Natural killer cell treated with Interleukin-12 subunit alpha and Interleukin-12 subunit beta and Interleukin-15 and Interleukin-18, amount 100 ng/mL, for 72 hours (primary cell): ENCODE results near the gene NID2. TPM values are rescaled to one million over a fixed set of nuclear protein-coding genes. Genes with fewer than 3 reads are reported as not detected.

Source experiments
- ATAC-seq, 2 donors: fragments of 150-1000 bp; cut with Tn5 transposase in 1 of 2; sonication (Bioruptor Pico), chemical (Tn5 transposase) in 1 of 2; 2 replicates each; pipeline ENCODE4 v1.10.0; 2021
- DNase-seq: peaks from one replicate; pipeline ENCODE4 v3.0.0; 2022; ENCODE audit warnings: low spot score
- H3K27ac Mint-ChIP-seq, 2 donors: 1 replicate in 1 of 2; 2 replicates in 1 of 2; pipeline ENCODE4 v1.8.0; 2022; ENCODE audit warnings: mixed read lengths in 2 of 2, mild to moderate bottlenecking in 1 of 2, moderate library complexity in 1 of 2
- H3K27me3 Mint-ChIP-seq, 2 donors: 1 replicate in 1 of 2; 2 replicates in 1 of 2; pipeline ENCODE4 v1.8.0; 2022; ENCODE audit warnings: mixed read lengths in 2 of 2
- H3K36me3 Mint-ChIP-seq: one replicate; pipeline ENCODE4 v1.8.0; 2022; ENCODE audit warnings: mixed read lengths
- H3K4me1 Mint-ChIP-seq, 2 donors: 1 replicate in 1 of 2; 2 replicates in 1 of 2; pipeline ENCODE4 v1.8.0; 2022; ENCODE audit warnings: low read depth in 2 of 2, mixed read lengths in 2 of 2, mild to moderate bottlenecking in 1 of 2
- H3K4me3 Mint-ChIP-seq: one replicate; pipeline ENCODE4 v1.8.0; 2022; ENCODE audit warnings: mixed read lengths
- H3K9me3 Mint-ChIP-seq: 2 replicates; pipeline ENCODE4 v1.8.0; 2022; ENCODE audit warnings: mixed read lengths
- total RNA-seq, 2 donors: library from RNA; stranded (reverse); gene quantifications; one replicate each; pipeline ENCODE4 v1.2.3, GENCODE V29; 2022

NID2 gene
- total RNA-seq, 2 donors from 2014 or later: 6.8 to 8.7 TPM

DNA sequence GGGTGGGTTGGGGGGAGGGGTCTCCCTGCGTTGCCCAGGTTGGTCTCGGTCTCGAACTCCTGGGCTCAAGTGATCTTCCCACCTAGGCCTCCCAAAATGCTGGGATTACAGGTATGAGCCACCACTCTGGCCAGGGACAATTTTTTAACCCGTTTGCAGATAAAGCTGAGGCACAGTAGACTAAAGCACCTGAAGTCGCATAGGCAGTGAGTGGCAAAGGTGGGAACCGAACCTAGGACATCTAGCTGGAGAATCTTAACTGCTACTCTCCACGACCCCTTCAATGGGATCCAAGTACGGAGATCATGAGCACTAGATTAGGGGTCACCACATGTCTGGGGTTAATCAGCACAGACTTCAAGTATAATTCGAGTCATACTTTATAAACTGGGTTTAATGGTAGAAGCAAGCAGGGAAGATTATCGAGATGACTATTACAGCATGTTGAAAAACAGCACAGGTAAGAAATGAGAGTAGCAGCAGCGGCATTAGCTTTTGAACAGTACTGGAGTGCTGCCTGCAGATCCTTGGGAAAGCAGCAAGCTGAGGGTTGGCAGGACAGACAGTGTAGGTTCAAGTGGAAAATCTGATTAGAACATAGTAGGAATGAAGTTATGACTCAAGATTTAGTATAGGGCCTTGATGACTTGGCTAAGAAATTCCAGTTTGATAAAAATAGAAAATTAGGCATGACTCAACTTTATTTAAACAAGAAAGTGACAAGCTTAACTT lies 23.9 kb downstream of the NID2 start:
- ATAC-seq (no peak), DNase-seq (no peak)
- Mint-ChIP-seq H3K36me3 (no peaks in the 10 kb centered on the region), H3K27me3 (peaks cover 0 to 3% of the 10 kb centered on the region in 2 donors), H3K9me3 (no peaks in the 10 kb centered on the region), H3K4me1 (peaks cover 0 to 10% of the 10 kb centered on the region in 2 donors), H3K4me3 (no peak overlapping the region), H3K27ac (no peak overlapping the region)

DNA sequence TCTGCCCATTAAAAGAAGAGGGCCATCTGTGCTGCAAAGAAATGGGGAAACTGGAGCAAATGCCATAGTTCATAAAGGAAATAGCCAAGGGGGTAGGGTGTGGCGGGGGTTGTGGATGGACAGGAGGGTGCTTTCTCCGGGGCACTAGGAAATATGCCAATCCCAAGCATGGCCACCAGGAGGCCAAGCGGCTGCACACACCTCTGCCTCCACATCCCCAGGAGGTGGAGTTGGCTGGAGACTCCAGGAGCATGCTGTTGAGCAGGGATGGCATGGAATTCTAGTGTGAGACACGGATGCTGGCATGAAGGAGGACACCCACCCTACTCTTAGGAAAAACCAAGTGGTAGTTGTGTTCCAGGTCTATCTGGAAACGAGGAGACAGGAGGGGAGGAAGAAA lies 25.2 kb downstream of the NID2 start:
- Mint-ChIP-seq H3K4me3 (no peak overlapping the region), H3K4me1 (peaks cover 0 to 10% of the 10 kb centered on the region in 2 donors), H3K9me3 (no peaks in the 10 kb centered on the region), H3K27ac (peak overlapping the region in 1 of 2 donors; percentile 75), H3K36me3 (no peaks in the 10 kb centered on the region), H3K27me3 (peaks cover 0 to 5% of the 10 kb centered on the region in 2 donors)
- ATAC-seq: peak; percentile 52 to 70
- no peak for DNase-seq

DNA sequence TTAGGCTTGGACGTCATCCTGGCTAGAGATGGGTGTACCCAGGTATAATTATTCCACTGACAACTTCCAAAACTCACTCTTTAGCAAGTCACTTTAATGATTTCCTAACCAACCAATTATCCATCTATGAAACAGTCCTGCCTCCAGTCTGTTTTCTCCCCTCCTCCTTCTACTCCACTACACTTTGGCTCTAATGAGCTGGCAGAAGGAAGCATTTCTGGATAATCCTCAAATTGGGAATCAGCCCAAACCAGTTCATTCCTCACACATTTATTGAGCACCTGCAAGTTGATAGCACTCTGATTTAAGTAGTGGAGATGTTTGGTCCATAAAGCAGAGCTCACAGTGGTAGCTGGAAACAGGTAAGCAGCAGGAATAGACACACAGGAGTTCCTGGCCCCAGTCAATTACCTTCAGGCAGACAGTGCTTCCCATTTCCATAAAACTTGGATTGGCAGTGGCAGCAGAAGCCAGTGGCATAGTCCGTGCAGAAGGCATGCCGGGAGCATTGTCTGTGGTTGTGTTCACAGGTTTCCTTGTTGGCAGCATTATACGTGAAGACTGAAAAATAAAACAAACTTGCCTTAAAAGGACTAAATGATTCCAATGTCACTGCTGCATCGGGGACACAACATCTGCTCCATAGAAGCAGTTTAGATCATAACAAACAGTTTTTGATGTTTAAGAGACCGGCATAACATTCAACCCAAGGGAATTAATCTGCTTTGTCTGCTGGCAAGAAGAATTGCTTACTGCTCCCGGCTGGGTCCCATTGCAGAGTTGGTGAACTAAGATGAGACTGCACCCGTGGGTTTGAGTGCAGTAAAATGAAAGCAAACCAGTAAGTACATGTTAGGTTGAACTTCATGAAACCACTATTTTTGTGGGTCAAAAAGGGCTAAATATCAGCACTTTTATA lies 26.2 kb downstream of the NID2 start:
- Mint-ChIP-seq H3K4me3 (no peak overlapping the region), H3K4me1 (peaks cover 0 to 15% of the 10 kb centered on the region in 2 donors), H3K36me3 (no peaks in the 10 kb centered on the region), H3K27ac (no peak overlapping the region), H3K27me3 (peaks cover 0 to 10% of the 10 kb centered on the region in 2 donors), H3K9me3 (no peaks in the 10 kb centered on the region)
- ATAC-seq (no peak), DNase-seq (no peak)

DNA sequence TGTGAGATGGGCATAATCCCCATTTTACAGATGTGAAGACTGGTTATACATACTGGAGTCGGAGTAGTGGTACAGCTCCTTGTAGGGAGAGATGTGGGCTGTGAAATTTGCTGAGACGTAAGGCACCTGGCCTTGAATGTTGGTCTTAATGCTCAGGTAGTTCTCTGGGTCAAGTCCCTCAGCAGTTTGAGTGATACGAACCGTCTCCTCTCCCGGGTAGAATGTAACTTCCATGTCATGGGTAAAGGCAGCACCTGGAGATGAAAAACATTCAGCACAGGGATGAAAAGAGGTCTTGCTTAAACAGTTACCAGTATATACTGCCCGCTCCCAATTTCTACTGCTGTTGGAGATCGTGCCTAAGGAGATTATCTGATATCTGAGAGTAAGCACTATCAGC lies 28.3 kb downstream of the NID2 start:
- H3K27me3 Mint-ChIP-seq: peaks cover 0 to 12% of the 10 kb centered on the region in 2 donors
- no peak for DNase-seq
- no peak for ATAC-seq
- no peak overlapping the region for H3K4me3 Mint-ChIP-seq
- peaks cover 12% of the 10 kb centered on the region for H3K36me3 Mint-ChIP-seq
- peaks cover 3% of the 10 kb centered on the region for H3K9me3 Mint-ChIP-seq
- H3K4me1 Mint-ChIP-seq: peaks cover 10 to 24% of the 10 kb centered on the region in 2 donors
- no peak overlapping the region for H3K27ac Mint-ChIP-seq

DNA sequence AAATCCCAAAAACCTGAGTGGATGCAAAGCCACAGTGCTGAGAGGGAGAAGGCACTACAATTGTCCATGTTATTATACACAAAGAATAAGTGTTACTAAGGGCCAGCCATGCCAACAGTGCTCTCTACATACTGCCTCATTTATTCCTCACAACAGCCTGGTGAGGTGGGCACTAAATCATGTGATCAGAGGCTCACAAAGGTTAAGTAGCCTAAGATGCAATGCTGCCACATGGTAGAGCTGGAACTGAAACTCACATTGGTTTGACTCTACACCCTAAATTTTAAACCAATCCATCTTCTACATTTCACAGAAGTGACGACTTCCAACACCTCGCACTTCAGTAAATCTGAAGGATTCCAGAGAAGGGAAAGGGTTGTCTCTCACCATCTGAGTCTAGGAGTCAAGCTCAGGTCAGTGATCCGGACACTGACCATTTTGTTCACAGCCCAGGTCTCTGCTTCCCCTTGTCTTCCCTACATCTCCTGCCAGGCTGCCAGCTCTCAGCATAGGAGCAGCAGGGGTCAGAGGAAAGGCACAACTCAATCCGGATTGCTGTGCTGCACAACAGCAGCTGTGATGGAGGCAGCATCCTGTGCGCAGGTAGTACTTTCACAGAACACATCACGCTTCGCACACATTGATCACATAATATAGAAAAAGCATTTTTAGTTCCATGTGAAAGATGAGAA lies 29.6 kb downstream of the NID2 start:
- H3K4me1 Mint-ChIP-seq: peaks cover 10 to 30% of the 10 kb centered on the region in 2 donors
- peaks cover 0 to 12% of the 10 kb centered on the region in 2 donors for H3K27me3 Mint-ChIP-seq
- H3K4me3 Mint-ChIP-seq: no peak overlapping the region
- no peak overlapping the region for H3K27ac Mint-ChIP-seq
- ATAC-seq (no peak), DNase-seq (no peak)
- peaks cover 3% of the 10 kb centered on the region for H3K9me3 Mint-ChIP-seq
- peaks cover 12% of the 10 kb centered on the region for H3K36me3 Mint-ChIP-seq

DNA sequence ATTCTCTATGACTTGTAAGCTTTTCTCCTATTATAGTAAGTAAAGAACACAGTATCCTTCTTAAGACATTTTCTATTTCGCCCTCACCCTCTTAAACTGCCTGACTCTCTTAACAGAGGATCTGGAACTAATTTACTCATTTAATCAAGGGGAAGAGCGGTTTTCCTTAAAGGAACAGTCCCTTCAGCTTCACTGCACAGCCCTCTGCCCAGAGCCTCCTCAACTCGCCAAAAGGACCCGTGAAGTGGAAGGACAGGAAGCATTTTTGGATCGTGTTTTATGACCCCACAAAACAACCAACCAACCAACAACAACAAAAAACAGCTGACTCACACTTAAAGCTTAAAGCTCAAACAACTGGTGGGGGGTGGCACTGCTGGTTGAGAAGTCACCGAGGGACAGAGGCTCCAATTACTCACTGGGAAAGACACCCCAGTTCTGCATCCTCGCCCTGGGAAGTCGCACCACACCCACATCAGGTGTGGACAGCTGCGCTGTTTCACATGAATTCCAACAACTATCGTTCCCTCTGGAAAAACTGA lies 35.7 kb downstream of the NID2 start:
- ATAC-seq (no peak), DNase-seq (no peak)
- no peak overlapping the region for H3K27ac Mint-ChIP-seq
- peaks cover 10 to 16% of the 10 kb centered on the region in 2 donors for H3K4me1 Mint-ChIP-seq
- no peak overlapping the region for H3K4me3 Mint-ChIP-seq
- H3K9me3 Mint-ChIP-seq: peaks cover 3% of the 10 kb centered on the region
- H3K36me3 Mint-ChIP-seq: peaks cover 12% of the 10 kb centered on the region
- peaks cover 5 to 11% of the 10 kb centered on the region in 2 donors for H3K27me3 Mint-ChIP-seq

DNA sequence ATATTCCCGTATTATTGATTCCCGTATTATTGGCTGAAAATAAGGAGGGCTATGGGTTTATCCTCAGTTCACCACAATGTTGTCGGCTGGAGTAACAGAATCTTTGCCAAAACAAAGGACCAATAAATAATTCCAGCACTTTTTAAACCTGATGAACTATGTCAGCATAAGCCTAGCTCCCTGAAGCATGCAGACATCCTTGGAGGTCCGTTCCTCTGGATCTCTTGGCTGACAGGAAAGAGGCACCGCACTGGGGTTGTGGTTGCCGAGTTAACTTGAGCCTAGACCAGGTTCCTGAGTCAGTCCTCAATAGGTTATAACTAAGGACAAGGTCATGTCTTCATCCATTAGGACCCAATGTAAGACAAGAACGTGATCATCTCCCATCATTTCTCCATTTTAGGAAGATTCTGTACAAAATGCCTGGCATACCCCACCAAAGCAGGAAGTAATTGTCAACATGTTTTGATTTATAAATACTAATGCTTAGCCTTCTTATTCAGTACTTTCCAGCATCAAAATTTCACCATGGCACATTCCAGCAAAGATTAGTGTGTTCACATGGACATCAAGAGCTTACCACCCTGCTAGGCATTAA lies 36.6 kb downstream of the NID2 start:
- Mint-ChIP-seq H3K4me1 (peaks cover 10 to 16% of the 10 kb centered on the region in 2 donors), H3K27me3 (peaks cover 5 to 11% of the 10 kb centered on the region in 2 donors), H3K4me3 (no peak overlapping the region), H3K36me3 (peaks cover 12% of the 10 kb centered on the region), H3K9me3 (peaks cover 3% of the 10 kb centered on the region), H3K27ac (no peak overlapping the region)
- DNase-seq (no peak), ATAC-seq (no peak)

DNA sequence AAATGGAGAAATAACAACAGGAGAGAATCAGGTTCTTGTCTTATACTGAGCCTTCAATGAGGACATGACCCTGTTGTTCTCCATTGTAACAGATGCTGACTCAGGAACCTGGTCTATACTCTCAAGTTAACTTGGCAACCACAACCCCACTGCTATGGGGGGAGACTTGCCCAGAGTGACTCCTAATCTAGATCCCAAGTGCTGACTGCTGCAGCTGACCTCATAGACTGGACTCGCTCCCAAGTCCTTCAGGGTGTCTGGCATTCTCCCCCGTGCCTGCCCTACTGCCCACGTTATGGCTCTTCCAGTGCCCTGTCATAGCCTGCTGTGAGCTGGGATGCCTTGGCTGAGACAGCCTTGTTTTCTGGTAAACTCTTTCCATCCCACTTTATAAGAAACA lies 37.1 kb downstream of the NID2 start:
- peaks cover 5 to 11% of the 10 kb centered on the region in 2 donors for H3K27me3 Mint-ChIP-seq
- H3K36me3 Mint-ChIP-seq: peaks cover 9% of the 10 kb centered on the region
- ATAC-seq (no peak), DNase-seq (no peak)
- H3K27ac Mint-ChIP-seq: no peak overlapping the region
- H3K4me1 Mint-ChIP-seq: peaks cover 8 to 15% of the 10 kb centered on the region in 2 donors
- peaks cover 3% of the 10 kb centered on the region for H3K9me3 Mint-ChIP-seq
- no peak overlapping the region for H3K4me3 Mint-ChIP-seq

DNA sequence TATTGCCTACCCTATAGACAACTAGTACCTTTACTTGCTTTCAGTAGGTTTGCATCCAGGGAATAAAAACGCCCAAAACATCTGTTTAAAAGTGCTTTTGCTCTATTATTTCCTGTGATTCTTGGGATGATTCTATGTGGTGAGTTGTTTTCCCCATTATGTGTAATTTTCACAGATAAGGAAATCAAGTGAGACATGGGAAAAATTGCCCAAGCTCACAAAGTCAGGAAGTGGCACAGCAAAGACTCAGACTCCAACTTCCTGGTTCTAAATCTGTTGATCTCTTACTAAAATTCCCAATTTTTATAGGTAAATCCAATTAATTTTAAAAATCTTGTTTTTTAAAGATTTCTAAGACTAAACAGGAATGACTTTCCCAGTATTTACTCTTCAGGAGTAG lies 39.0 kb downstream of the NID2 start:
- Mint-ChIP-seq H3K27ac (no peak overlapping the region), H3K4me1 (peaks cover 0 to 3% of the 10 kb centered on the region in 2 donors), H3K36me3 (no peaks in the 10 kb centered on the region), H3K27me3 (peaks cover 5 to 8% of the 10 kb centered on the region in 2 donors), H3K4me3 (no peak overlapping the region), H3K9me3 (no peaks in the 10 kb centered on the region)
- DNase-seq (no peak), ATAC-seq (no peak)

DNA sequence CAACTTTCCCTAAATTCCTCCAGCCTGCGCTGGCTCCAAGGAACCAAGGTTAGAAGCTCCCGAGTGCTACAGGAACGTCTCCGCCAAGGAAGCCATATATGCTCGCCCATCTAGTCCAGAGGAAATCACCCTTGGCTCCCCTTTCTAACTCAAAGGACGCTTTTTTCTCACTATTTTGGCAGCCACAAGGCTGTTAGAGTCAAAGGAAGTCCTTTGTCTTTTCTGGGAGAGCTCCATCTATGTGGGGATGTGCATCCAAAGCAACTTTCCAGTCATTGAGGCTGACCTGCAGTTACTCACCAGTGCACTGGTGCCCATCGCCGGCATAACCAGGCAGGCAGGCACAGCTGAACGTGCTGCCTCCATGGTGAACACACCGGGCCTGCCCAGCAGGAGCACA lies 42.0 kb downstream of the NID2 start:
- Mint-ChIP-seq H3K27me3 (peaks cover 0 to 6% of the 10 kb centered on the region in 2 donors), H3K9me3 (no peaks in the 10 kb centered on the region), H3K27ac (no peak overlapping the region), H3K4me3 (no peak overlapping the region), H3K4me1 (peaks cover 5 to 12% of the 10 kb centered on the region in 2 donors), H3K36me3 (no peaks in the 10 kb centered on the region)
- no peak for DNase-seq
- no peak for ATAC-seq

DNA sequence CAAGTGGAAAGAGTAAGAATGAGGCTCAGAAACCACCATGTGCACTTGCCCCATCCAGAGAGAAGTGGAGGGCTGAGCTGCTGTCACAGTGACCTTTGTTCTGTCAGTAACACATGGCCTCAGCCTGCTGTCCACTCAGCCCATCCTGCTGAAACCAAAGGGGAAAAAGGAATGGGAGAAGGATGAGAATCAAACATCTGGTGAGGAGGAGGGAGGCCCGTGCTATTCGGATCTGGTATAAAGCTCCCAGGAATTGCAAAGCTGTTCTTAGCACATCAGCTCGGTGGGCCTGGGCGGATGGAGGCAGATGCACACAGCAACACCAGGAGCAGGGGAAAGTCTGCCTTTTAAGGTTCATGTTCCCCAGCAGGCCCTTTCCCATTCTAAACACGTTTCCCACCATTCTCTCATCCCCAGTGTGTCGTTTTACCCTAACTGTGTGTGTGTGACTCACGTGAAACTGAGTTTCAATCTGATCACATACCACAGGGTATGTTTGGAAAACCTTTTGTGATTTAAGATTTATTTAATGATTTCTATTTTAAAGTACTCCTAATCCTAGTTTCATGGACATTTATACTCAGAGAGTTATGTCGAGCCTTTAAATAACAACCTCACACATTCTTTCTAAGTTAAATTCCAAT lies 42.7 kb downstream of the NID2 start:
- peaks cover 7 to 19% of the 10 kb centered on the region in 2 donors for H3K4me1 Mint-ChIP-seq
- ATAC-seq: no peak

DNA sequence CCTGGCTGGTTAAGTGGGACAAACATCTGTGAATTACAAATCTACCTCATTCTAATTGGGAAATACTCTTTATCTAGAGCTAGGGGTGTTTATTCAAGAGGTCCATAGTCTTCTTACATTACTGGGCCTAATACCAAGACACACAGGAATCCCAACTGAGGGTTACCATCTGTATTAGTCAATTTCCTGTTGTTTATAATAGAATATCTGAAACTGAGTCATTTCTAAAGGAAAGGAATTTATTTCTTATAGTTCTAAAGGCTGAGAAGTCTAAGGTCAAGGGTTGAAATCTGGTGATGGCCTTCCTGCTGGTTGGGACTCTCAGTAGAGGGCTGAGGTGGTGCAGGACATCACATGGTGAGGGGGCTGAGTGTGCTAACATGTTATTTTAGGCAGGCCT lies 43.5 kb downstream of the NID2 start:
- no peak overlapping the region for H3K27ac Mint-ChIP-seq
- no peaks in the 10 kb centered on the region for H3K9me3 Mint-ChIP-seq
- no peak overlapping the region for H3K4me3 Mint-ChIP-seq
- H3K4me1 Mint-ChIP-seq: peaks cover 7 to 24% of the 10 kb centered on the region in 2 donors
- no peak for DNase-seq
- H3K36me3 Mint-ChIP-seq: no peaks in the 10 kb centered on the region
- no peak for ATAC-seq
- peaks cover 0 to 4% of the 10 kb centered on the region in 2 donors for H3K27me3 Mint-ChIP-seq

More for the DNA sequence above, 42.7 kb downstream of the NID2 start:
- no peaks in the 10 kb centered on the region for H3K36me3 Mint-ChIP-seq
- no peak overlapping the region for H3K4me3 Mint-ChIP-seq
- H3K27me3 Mint-ChIP-seq: peaks cover 0 to 4% of the 10 kb centered on the region in 2 donors
- no peak overlapping the region for H3K27ac Mint-ChIP-seq
- no peaks in the 10 kb centered on the region for H3K9me3 Mint-ChIP-seq
- no peak for DNase-seq

DNA sequence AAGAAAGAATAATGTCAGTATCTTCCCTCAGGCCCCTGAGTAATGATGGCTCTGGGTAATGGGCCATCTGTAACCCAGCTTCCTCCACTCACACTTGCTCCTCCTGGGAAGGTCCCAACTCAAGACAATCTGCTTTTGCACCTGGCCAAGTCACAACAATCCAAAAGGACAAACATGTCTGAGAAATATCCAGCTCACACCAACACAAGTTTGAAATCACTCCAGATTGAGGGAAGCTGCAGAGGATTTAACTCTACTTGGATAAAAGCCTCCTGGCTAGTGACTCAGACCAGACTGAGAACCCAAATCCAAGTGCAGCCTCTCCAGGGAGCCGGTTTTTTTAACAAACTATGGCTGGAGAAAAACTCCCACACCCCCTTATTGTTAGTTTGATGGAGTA lies 45.3 kb downstream of the NID2 start:
- H3K27me3 Mint-ChIP-seq: peaks cover 0 to 3% of the 10 kb centered on the region in 2 donors
- ATAC-seq (no peak), DNase-seq (no peak)
- H3K4me3 Mint-ChIP-seq: no peak overlapping the region
- H3K9me3 Mint-ChIP-seq: no peaks in the 10 kb centered on the region
- H3K27ac Mint-ChIP-seq: no peak overlapping the region
- H3K4me1 Mint-ChIP-seq: peaks cover 10 to 24% of the 10 kb centered on the region in 2 donors
- no peaks in the 10 kb centered on the region for H3K36me3 Mint-ChIP-seq
